B cell (primary cell): ENCODE results near the gene TRMO. TPM values are rescaled to one million over a fixed set of nuclear protein-coding genes. Genes with fewer than 3 reads are reported as not detected.
A peak's percentile ranks its signal among the peaks of the same experiment; 100 is the strongest.
"Not testable (repeated sequence)": the region's sequence is repeated elsewhere in the genome, so short reads cannot be mapped to it uniquely, and the experiment has no call there.

Experiments used
- ATAC-seq: fragments of 200-7000 bp; cut with Tn5 transposase; one replicate; pipeline ENCODE4 v1.10.0; 2021; ENCODE audit warnings: low read depth, mild to moderate bottlenecking, moderate number of reproducible peaks, moderate library complexity
- CTCF ChIA-PET: fragments of 350-600 bp; sonication (Branson Sonifier 250); formaldehyde crosslinking; loops from one replicate; lab custom pipeline; 2021; ENCODE audit warnings: antibody characterized with exemption, inconsistent platforms; lab: Charles Lee
- POLR2A ChIA-PET: fragments of 350-600 bp; sonication (Branson Sonifier 250); formaldehyde crosslinking; loops from one replicate; lab custom pipeline; 2021; ENCODE audit warnings: antibody characterized with exemption; lab: Charles Lee
- DNase-seq: peaks from one replicate; pipeline ENCODE4 v3.0.0; 2013
- H2AFZ ChIP-seq: 2 replicates; pipeline ENCODE4 v1.6.1; 2012; ENCODE audit warnings: mild to moderate bottlenecking, low read depth, low read length; ENCODE audit not compliant: insufficient read depth, poor library complexity, severe bottlenecking
- H3K27ac ChIP-seq, 2 donors: 1 replicate in 1 of 2; 2 replicates in 1 of 2; pipeline ENCODE4 v1.5.1; 2012 to 2013; ENCODE audit warnings: low read length in 2 of 2, mild to moderate bottlenecking in 2 of 2, moderate library complexity in 1 of 2
- H3K27me3 ChIP-seq, 4 experiments: fragments of 200-600 bp in 1 of 4; sonication (generic) in 1 of 4; replicated peaks in 1 of 4; 1 replicate in 2 of 4; 2 replicates in 2 of 4; pipeline versions ENCODE4 v1.6.1 to v1.7.0; 2013 to 2016; ENCODE audit warnings: low read length in 3 of 4, mild to moderate bottlenecking in 2 of 4, mixed read lengths in 1 of 4, moderate library complexity in 1 of 4; ENCODE audit not compliant: insufficient read depth in 4 of 4, control insufficient read depth in 3 of 4; ENCODE audit errors: control extremely low read depth in 1 of 4
- H3K36me3 ChIP-seq, 2 experiments: replicated peaks in 1 of 2; 1 replicate in 1 of 2; 2 replicates in 1 of 2; pipeline versions ENCODE4 v1.6.1 to v1.7.1; 2013; ENCODE audit warnings: low read length in 1 of 2; ENCODE audit not compliant: insufficient read depth in 2 of 2, control insufficient read depth in 1 of 2; ENCODE audit errors: control extremely low read depth in 1 of 2, extremely low read depth in 1 of 2
- H3K4me1 ChIP-seq, 2 donors: fragments of 200-600 bp in 1 of 2; sonication (generic) in 1 of 2; 1 replicate in 1 of 2; 2 replicates in 1 of 2; pipeline versions ENCODE4 v1.5.1 to v1.6.1; 2013 to 2017; ENCODE audit warnings: low read length in 2 of 2; ENCODE audit not compliant: control insufficient read depth in 2 of 2, insufficient read depth in 2 of 2
- H3K4me2 ChIP-seq: replicated peaks from 2 replicates; pipeline ENCODE3; 2012; ENCODE audit warnings: mild to moderate bottlenecking, low read depth, low read length; ENCODE audit not compliant: poor library complexity, severe bottlenecking
- H3K4me3 ChIP-seq, 5 experiments: fragments of 200-600 bp in 1 of 5; sonication (generic) in 1 of 5; 1 replicate in 3 of 5; 2 replicates in 2 of 5; pipeline versions ENCODE4 v1.5.1 to v1.7.0; 2011 to 2016; ENCODE audit warnings: low read length in 4 of 5, mild to moderate bottlenecking in 4 of 5, low read depth in 2 of 5, control low read depth in 1 of 5, moderate library complexity in 1 of 5; ENCODE audit not compliant: insufficient read depth in 1 of 5; ENCODE audit errors: control extremely low read depth in 1 of 5, extremely low read depth in 1 of 5
- H3K79me2 ChIP-seq: fragments of 200-600 bp; sonication (generic); one replicate; pipeline ENCODE4 v1.6.0; 2016; ENCODE audit warnings: low read length; ENCODE audit not compliant: control insufficient read depth, insufficient read depth
- H3K9ac ChIP-seq: fragments of 200-600 bp; sonication (generic); 2 replicates; pipeline ENCODE4 v1.6.1; 2017; ENCODE audit warnings: mild to moderate bottlenecking, low read length, moderate library complexity
- H3K9me3 ChIP-seq, 3 donors: one replicate each; pipeline versions ENCODE4 v1.6.1 to v1.7.1; 2013; ENCODE audit warnings: low read length in 2 of 3; ENCODE audit not compliant: control insufficient read depth in 2 of 3, insufficient read depth in 1 of 3; ENCODE audit errors: control extremely low read depth in 1 of 3
- H4K20me1 ChIP-seq: 2 replicates; pipeline ENCODE4 v1.6.0; 2012; ENCODE audit warnings: mild to moderate bottlenecking, low read length; ENCODE audit not compliant: insufficient read depth, control insufficient read depth, poor library complexity, severe bottlenecking
- H3K27ac Mint-ChIP-seq: one replicate; pipeline ENCODE4 v1.8.0; 2021; ENCODE audit warnings: mixed read lengths
- H3K27me3 Mint-ChIP-seq: one replicate; pipeline ENCODE4 v1.8.0; 2021; ENCODE audit warnings: mixed read lengths
- H3K4me1 Mint-ChIP-seq: one replicate; pipeline ENCODE4 v1.8.0; 2021; ENCODE audit warnings: mixed read lengths
- H3K4me3 Mint-ChIP-seq: one replicate; pipeline ENCODE4 v1.8.0; 2021; ENCODE audit warnings: mixed read lengths
- H3K9me3 Mint-ChIP-seq: one replicate; pipeline ENCODE4 v1.8.0; 2022; ENCODE audit warnings: mixed read lengths; ENCODE audit not compliant: insufficient read depth
- EZH2 ChIP-seq: IDR thresholded peaks from 2 replicates; pipeline ENCODE4 v1.6.1; 2012; ENCODE audit warnings: borderline replicate concordance, low read depth, mild to moderate bottlenecking, moderate library complexity, low read length; ENCODE audit not compliant: insufficient read depth, poor library complexity, severe bottlenecking
- WGBS: methylation state at CpG from one replicate; pipeline ENCODE4 v1.1.5; 2013; ENCODE audit warnings: missing lambda C conversion rate; ENCODE audit not compliant: insufficient coverage; 5-methylcytosine and 5-hydroxymethylcytosine counted together
- intact Hi-C: fragments of 100-400 bp; cut with micrococcal nuclease; formaldehyde crosslinking; loops from one replicate; pipeline ENCODE4 v1.10.0; 2022
- polyA plus RNA-seq: library from polyadenylated mRNA; depleted of rRNA; stranded (reverse); fragments of >200 nt; gene quantifications from 2 replicates; pipeline ENCODE4 v1.2.3, GENCODE V29; 2012
- total RNA-seq, 2 donors: library from RNA; stranded (reverse); fragments of 120-200 nt in 1 of 2; gene quantifications; 1 replicate in 1 of 2; 2 replicates in 1 of 2; pipeline versions ENCODE4 v1.2.3 to v1.2.4, GENCODE V29; 2013 to 2022
- TF ChIP-seq, protein P1 (sequence below): fragments of 200-600 bp; IDR thresholded peaks from one replicate; pipeline ENCODE4 v1.8.0; 2022; ENCODE audit warnings: antibody characterized with exemption, mild to moderate bottlenecking

The TRMO gene
- total and polyA plus RNA-seq, 2 donors (not counting 1 experiment from before 2014, with no cell fraction given) = 16.9 to 42.3 TPM

DNA sequence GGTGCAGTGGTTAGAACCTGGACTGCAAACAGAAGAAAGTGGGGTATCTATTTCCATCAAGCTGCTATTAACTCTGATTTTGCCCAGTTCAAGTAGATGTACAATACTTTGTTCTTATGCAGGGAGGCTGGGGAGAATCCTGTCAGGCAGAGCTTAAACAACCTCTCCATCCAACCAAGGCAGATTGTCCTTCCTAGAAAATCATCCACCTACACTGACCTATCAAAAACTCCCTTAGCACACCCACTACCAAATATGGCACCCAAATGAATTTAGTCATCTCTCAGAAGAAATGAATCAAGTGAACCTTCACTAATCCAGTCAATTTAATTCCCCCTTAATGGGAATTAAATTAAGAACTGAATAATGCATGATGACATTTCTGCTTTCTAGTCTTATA is 34.0 kb upstream of the TRMO start:
- H3K36me3 ChIP-seq = no peaks in the 10 kb centered on the region
- peaks cover 0 to 4% (median 0%) of the 10 kb centered on the region in 3 donors for H3K9me3 ChIP-seq
- H3K9ac ChIP-seq = no peak overlapping the region
- H3K4me3 Mint-ChIP-seq = no peak overlapping the region
- no peak for DNase-seq
- H3K27ac ChIP-seq = no peak overlapping the region
- no peaks in the 10 kb centered on the region for H3K4me1 Mint-ChIP-seq
- no peak overlapping the region for H3K4me2 ChIP-seq
- CTCF ChIA-PET = interaction anchor here (1.1 to 8.4 kb wide), 4 partner anchors 11 to 78 kb away, joined by 3 to 50 read pairs (median 7); partner anchors contain the start of genes ANP32B and TRMO
- POLR2A ChIA-PET = interaction anchor here (0.9 kb wide), 1 partner anchor 34 kb away, joined by 3 read pairs; the partner anchor contains the start of gene TRMO
- peaks cover 0 to 3% (median 1%) of the 10 kb centered on the region in 4 experiments for H3K27me3 ChIP-seq
- no peaks in the 10 kb centered on the region for H3K4me1 ChIP-seq
- no peak for TF ChIP-seq EZH2
- TF ChIP-seq, protein P1, sequence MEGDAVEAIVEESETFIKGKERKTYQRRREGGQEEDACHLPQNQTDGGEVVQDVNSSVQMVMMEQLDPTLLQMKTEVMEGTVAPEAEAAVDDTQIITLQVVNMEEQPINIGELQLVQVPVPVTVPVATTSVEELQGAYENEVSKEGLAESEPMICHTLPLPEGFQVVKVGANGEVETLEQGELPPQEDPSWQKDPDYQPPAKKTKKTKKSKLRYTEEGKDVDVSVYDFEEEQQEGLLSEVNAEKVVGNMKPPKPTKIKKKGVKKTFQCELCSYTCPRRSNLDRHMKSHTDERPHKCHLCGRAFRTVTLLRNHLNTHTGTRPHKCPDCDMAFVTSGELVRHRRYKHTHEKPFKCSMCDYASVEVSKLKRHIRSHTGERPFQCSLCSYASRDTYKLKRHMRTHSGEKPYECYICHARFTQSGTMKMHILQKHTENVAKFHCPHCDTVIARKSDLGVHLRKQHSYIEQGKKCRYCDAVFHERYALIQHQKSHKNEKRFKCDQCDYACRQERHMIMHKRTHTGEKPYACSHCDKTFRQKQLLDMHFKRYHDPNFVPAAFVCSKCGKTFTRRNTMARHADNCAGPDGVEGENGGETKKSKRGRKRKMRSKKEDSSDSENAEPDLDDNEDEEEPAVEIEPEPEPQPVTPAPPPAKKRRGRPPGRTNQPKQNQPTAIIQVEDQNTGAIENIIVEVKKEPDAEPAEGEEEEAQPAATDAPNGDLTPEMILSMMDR = no peak
- H3K79me2 ChIP-seq = no peaks in the 10 kb centered on the region
- no peak overlapping the region for H2AFZ ChIP-seq
- no peak overlapping the region for H3K27ac Mint-ChIP-seq
- no peaks in the 10 kb centered on the region for H4K20me1 ChIP-seq
- intact Hi-C loops = no loop called here
- no peaks in the 10 kb centered on the region for H3K9me3 Mint-ChIP-seq
- no peak overlapping the region for H3K4me3 ChIP-seq
- no peak for ATAC-seq
- peaks cover 6% of the 10 kb centered on the region for H3K27me3 Mint-ChIP-seq

DNA sequence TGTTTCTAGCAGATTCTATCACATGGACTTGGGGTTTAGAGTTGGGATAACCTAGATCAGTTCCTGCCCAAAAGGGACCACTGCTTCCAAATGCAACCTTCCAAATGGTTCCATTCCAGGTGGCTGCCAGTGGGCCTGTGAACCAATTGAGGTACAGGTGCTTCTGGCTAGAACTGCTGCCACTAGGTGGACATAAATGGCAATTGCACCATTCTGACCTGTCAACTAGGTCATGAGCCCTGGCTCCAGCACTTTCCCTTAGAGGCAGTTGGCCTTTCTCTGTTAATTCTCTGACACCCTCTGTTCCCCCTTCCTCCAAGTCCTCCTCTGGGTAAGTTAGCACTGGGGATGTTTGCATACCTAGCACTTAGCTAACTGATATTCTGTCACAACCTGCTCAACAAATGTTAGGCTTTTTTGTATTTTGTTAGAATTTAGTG is 32.3 kb upstream of the TRMO start:
- Histone ChIP-seq H3K4me2 (no peak overlapping the region), H3K9ac (no peak overlapping the region)
- no peaks in the 10 kb centered on the region for H3K4me1 Mint-ChIP-seq

DNA sequence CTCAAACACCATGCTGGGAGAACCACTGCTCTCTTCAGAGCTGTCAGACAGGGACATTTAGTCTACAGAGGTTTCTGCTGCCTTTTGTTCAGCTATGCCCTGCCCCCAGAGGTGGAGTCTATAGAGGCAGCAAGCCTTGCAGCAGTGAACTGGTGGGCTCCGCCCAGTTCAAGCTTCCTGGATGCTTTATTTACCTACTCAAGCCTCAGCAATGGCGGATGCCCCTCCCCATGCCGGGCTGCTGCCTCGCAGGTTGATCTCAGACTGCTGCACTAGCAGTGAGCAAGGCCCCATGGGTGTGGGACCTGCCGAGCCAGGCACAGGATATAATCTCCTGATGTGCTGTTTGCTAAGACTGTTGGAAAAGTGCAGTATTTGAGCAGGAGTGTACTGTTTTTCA is 28.6 kb upstream of the TRMO start:
- H3K4me1 Mint-ChIP-seq, H3K79me2 ChIP-seq, H2AFZ ChIP-seq, H3K27ac ChIP-seq, H3K27me3 ChIP-seq, H3K4me3 Mint-ChIP-seq, H3K9me3 Mint-ChIP-seq, H3K4me2 ChIP-seq, H3K36me3 ChIP-seq, H3K4me3 ChIP-seq, H4K20me1 ChIP-seq, H3K9ac ChIP-seq, intact Hi-C loops, POLR2A ChIA-PET, H3K27ac Mint-ChIP-seq, ATAC-seq, H3K4me1 ChIP-seq: not testable (repeated sequence)
- CTCF ChIA-PET = interaction anchor here (1.9 to 2.3 kb wide), 2 partner anchors 25 to 28 kb away, joined by 5 read pairs; partner anchors contain the start of gene TRMO
- peaks cover 0 to 11% (median 0%) of the 10 kb centered on the region in 3 donors for H3K9me3 ChIP-seq
- WGBS = 88% methylated on average over 5 of the region's 5 CpGs
- DNase-seq = peak; percentile 17
- H3K27me3 Mint-ChIP-seq = peaks cover 23% of the 10 kb centered on the region

More for the DNA sequence above, 32.3 kb upstream of the TRMO start:
- no peak overlapping the region for H3K4me3 Mint-ChIP-seq
- peaks cover 15% of the 10 kb centered on the region for H3K27me3 Mint-ChIP-seq
- no peaks in the 10 kb centered on the region for H3K36me3 ChIP-seq
- H3K27ac Mint-ChIP-seq = no peak overlapping the region
- no peaks in the 10 kb centered on the region for H3K9me3 Mint-ChIP-seq
- CTCF ChIA-PET = interaction anchor here (0.8 to 8.4 kb wide), 5 partner anchors 20 to 126 kb away, joined by 3 to 50 read pairs (median 4); partner anchors contain the start of gene TRMO
- H3K4me1 ChIP-seq = no peaks in the 10 kb centered on the region
- ATAC-seq (peak; percentile 73), DNase-seq (peak; percentile 68)
- no peaks in the 10 kb centered on the region for H3K79me2 ChIP-seq
- TF ChIP-seq, protein P1 = peak; percentile 76
- TF ChIP-seq EZH2 = no peak
- peaks cover 0 to 6% (median 3%) of the 10 kb centered on the region in 4 experiments for H3K27me3 ChIP-seq
- no peak overlapping the region for H3K27ac ChIP-seq
- no peak overlapping the region for H3K4me3 ChIP-seq
- intact Hi-C loops = loop anchor here (1.0 kb wide), 2 partner anchors 31 to 244 kb away; no protein-coding TSS in a partner anchor
- POLR2A ChIA-PET = no interaction called here
- H4K20me1 ChIP-seq = no peaks in the 10 kb centered on the region
- peaks cover 0 to 11% (median 0%) of the 10 kb centered on the region in 3 donors for H3K9me3 ChIP-seq
- H2AFZ ChIP-seq = no peak overlapping the region
